Fibroblast of gingiva (primary cell): ENCODE results near the gene APCDD1.

Source experiments
- DNase-seq: peaks from one replicate; pipeline ENCODE4 v3.0.0-alpha.2; 2011; ENCODE audit warnings: low read depth

The APCDD1 gene

GRCh38 chr18:10431680-10432079 lies 22.8 kb upstream of the APCDD1 start:
- DNase-seq = no peak

GRCh38 chr18:10432781-10433180 lies 21.7 kb upstream of the APCDD1 start:
- peak; percentile 63 for DNase-seq

- no peak for DNase-seq
Measured at GRCh38 chr18:10436160-10436559, 18.3 kb upstream of the APCDD1 start.

GRCh38 chr18:10437837-10438236 lies 16.6 kb upstream of the APCDD1 start:
- DNase-seq = no peak

GRCh38 chr18:10439898-10440297 lies 14.5 kb upstream of the APCDD1 start:
- DNase-seq = no peak

- DNase-seq = no peak
Measured at GRCh38 chr18:10440884-10441283, 13.6 kb upstream of the APCDD1 start.

- peak; percentile 35 for DNase-seq
Measured at GRCh38 chr18:10441472-10441871, 13.0 kb upstream of the APCDD1 start.

GRCh38 chr18:10442551-10442971 lies 11.9 kb upstream of the APCDD1 start:
- peak; percentile 9 for DNase-seq

- no peak for DNase-seq
Measured at GRCh38 chr18:10443001-10443400, 11.4 kb upstream of the APCDD1 start.

GRCh38 chr18:10444314-10445006 lies 10.0 kb upstream of the APCDD1 start:
- no peak for DNase-seq

- DNase-seq = peak; percentile 60
Measured at GRCh38 chr18:10449396-10449795, 5.0 kb upstream of the APCDD1 start.

- no peak for DNase-seq
Measured at GRCh38 chr18:10450986-10451385, 3.4 kb upstream of the APCDD1 start.

- DNase-seq = peak; percentile 73
Measured at GRCh38 chr18:10453261-10453805, 1.1 kb upstream of the APCDD1 start.

- DNase-seq = peak; percentile 4
Measured at GRCh38 chr18:10454681-10455557, 484 bp downstream of the APCDD1 start.

GRCh38 chr18:10455726-10456453 lies 1.5 kb downstream of the APCDD1 start:
- DNase-seq = no peak

- no peak for DNase-seq
Measured at GRCh38 chr18:10456718-10457117, 2.3 kb downstream of the APCDD1 start.

- DNase-seq = no peak
Measured at GRCh38 chr18:10457128-10457527, 2.7 kb downstream of the APCDD1 start.

- no peak for DNase-seq
Measured at GRCh38 chr18:10457767-10458166, 3.3 kb downstream of the APCDD1 start.

GRCh38 chr18:10458691-10459090 lies 4.3 kb downstream of the APCDD1 start:
- no peak for DNase-seq

GRCh38 chr18:10459587-10459986 lies 5.2 kb downstream of the APCDD1 start:
- DNase-seq = no peak

GRCh38 chr18:10460414-10461018 lies 6.1 kb downstream of the APCDD1 start:
- no peak for DNase-seq

- DNase-seq = no peak
Measured at GRCh38 chr18:10461989-10462388, 7.6 kb downstream of the APCDD1 start.
